Loucy (cell line): ENCODE measurements around the gene SP1.

ENCODE experiments used
- EZH2phosphoT487 ChIP-seq: fragments of 200-600 bp; IDR thresholded peaks from 2 replicates; pipeline ENCODE4 v1.6.1; 2018; ENCODE audit warnings: antibody characterized with exemption, mild to moderate bottlenecking, moderate library complexity, borderline replicate concordance
- TF ChIP-seq, protein P1 (sequence below): fragments of 200-600 bp; sonication (generic); conservative IDR thresholded peaks from 2 replicates; pipeline ENCODE4 v1.5.1; 2014; ENCODE audit warnings: mild to moderate bottlenecking, antibody characterized with exemption, low read length

GRCh38 chr12:53414756-53415417 is 34.9 kb downstream of the SP1 start:
- TF ChIP-seq, protein P1, sequence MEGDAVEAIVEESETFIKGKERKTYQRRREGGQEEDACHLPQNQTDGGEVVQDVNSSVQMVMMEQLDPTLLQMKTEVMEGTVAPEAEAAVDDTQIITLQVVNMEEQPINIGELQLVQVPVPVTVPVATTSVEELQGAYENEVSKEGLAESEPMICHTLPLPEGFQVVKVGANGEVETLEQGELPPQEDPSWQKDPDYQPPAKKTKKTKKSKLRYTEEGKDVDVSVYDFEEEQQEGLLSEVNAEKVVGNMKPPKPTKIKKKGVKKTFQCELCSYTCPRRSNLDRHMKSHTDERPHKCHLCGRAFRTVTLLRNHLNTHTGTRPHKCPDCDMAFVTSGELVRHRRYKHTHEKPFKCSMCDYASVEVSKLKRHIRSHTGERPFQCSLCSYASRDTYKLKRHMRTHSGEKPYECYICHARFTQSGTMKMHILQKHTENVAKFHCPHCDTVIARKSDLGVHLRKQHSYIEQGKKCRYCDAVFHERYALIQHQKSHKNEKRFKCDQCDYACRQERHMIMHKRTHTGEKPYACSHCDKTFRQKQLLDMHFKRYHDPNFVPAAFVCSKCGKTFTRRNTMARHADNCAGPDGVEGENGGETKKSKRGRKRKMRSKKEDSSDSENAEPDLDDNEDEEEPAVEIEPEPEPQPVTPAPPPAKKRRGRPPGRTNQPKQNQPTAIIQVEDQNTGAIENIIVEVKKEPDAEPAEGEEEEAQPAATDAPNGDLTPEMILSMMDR, result no peak
- no peak for TF ChIP-seq EZH2phosphoT487
